Measurements from ENCODE around the gene PAQR4. TPM values are rescaled to one million over a fixed set of nuclear protein-coding genes. Genes with fewer than 3 reads are reported as not detected.

PAQR4 gene
- total and polyA plus RNA-seq, 10 of the 15 experiments (the other 5 are each of a cell fraction or from before 2014, with no cell fraction given): 0.39 to 31.8 (median 13.5) TPM

DNA sequence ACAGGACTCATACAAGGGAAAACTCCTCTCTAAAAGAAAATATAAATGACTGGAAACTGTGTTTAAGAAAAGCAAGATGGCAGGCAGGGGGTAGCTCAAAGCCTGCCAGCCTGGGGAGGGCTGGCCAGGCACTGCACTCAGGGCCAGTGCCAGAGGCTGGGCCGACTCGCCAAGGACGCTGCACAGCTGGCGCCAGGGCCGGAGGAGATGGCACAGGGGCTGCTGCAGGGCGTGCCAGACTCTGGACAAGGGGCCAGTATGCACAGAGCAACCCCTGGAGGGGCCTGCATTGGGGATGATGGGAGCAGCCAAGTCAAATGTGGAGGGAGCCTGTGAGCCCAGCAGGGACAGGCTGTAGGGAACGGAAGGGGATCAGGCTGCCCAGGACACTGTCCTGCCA is 7.1 kb downstream of the PAQR4 start:
- Histone ChIP-seq H3K4me1 (ENCODE audit: control insufficient read depth, insufficient read depth, low read length) (peaks cover 7% of the 10 kb centered on the region), H3K4me2 (ENCODE audit: control insufficient read depth, insufficient read depth) (no peak overlapping the region), H4K20me1 (ENCODE audit: control insufficient read depth, insufficient read depth) (no peaks in the 10 kb centered on the region), H3K36me3 (ENCODE audit: control insufficient read depth in 2 of 2, insufficient read depth in 2 of 2, low read length in 1 of 2) (peaks cover 4 to 20% of the 10 kb centered on the region in 2 experiments; a peak in 3 of 4 replicates), H3K27ac (ENCODE audit: control insufficient read depth, insufficient read depth) (no peak overlapping the region), H3K79me2 (ENCODE audit: control insufficient read depth, insufficient read depth, low read length) (peaks cover 11% of the 10 kb centered on the region), H3K4me3 (no peak overlapping the region), H3K9me3 (replicated peaks; ENCODE audit: control insufficient read depth, insufficient read depth, low read length) (no peaks in the 10 kb centered on the region), H3K9ac (ENCODE audit: control insufficient read depth, insufficient read depth, low read length) (no peak overlapping the region), H3K27me3 (replicated peaks in 1 of 2; ENCODE audit: control insufficient read depth in 2 of 2, insufficient read depth in 2 of 2, low read length in 1 of 2) (no peaks in the 10 kb centered on the region), H2AFZ (ENCODE audit: control insufficient read depth, low read depth, low read length) (no peak overlapping the region)
- ATAC-seq (no peak), FAIRE-seq (no peak), DNase-seq (ENCODE audit: low read depth, low spot score) (no peak)
- ChIA-PET RAD21 (ENCODE audit: unreplicated experiment) (no interaction called here), CTCF (no interaction called here), POLR2A (no interaction called here), SMC1A (ENCODE audit: uncharacterized antibody, unreplicated experiment) (no interaction called here)
- TF ChIP-seq ESRRA (IDR thresholded peaks at IDR 0.05; ENCODE audit: low read length): no peak
- TF ChIP-seq, protein P1, sequence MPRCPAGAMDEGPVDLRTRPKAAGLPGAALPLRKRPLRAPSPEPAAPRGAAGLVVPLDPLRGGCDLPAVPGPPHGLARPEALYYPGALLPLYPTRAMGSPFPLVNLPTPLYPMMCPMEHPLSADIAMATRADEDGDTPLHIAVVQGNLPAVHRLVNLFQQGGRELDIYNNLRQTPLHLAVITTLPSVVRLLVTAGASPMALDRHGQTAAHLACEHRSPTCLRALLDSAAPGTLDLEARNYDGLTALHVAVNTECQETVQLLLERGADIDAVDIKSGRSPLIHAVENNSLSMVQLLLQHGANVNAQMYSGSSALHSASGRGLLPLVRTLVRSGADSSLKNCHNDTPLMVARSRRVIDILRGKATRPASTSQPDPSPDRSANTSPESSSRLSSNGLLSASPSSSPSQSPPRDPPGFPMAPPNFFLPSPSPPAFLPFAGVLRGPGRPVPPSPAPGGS (IDR thresholded peaks at IDR 0.05; ENCODE audit: borderline replicate concordance, insufficient read depth, low read depth, low read length, poor library complexity, severe bottlenecking): no peak
- TF ChIP-seq EZH2 (IDR thresholded peaks at IDR 0.05; ENCODE audit: borderline replicate concordance, control insufficient read depth, low read depth, low read length): no peak
- TF ChIP-seq CEBPB (IDR thresholded peaks at IDR 0.05; ENCODE audit: borderline replicate concordance in 1 of 2, low read depth in 2 of 2, low read length in 2 of 2): no peak
- TF ChIP-seq HDAC2 (IDR thresholded peaks at IDR 0.05): no peak
- TF ChIP-seq POLR2AphosphoS5 (IDR thresholded peaks at IDR 0.05; ENCODE audit: low read length): no peak
- no peak for TF ChIP-seq MEF2A (IDR thresholded peaks at IDR 0.05; ENCODE audit: insufficient read depth, low read depth, low read length)
- no peak for TF ChIP-seq NRF1 (conservative IDR thresholded peaks at IDR 0.05; ENCODE audit: low read depth, low read length)
- TF ChIP-seq BHLHE40 (IDR thresholded peaks at IDR 0.05; ENCODE audit: borderline replicate concordance in 1 of 2, low read depth in 2 of 2, low read length in 1 of 2): no peak
- TF ChIP-seq MXI1 (IDR thresholded peaks at IDR 0.05; ENCODE audit: low read depth, low read length): no peak
- TF ChIP-seq MYC (IDR thresholded peaks at IDR 0.05; ENCODE audit: insufficient read depth, insufficient read length, insufficient replicate concordance, low read length, severe bottlenecking): no peak
- TF ChIP-seq ELK1 (IDR thresholded peaks at IDR 0.05; ENCODE audit: low read depth, low read length): no peak
- no peak for TF ChIP-seq HDGF (IDR thresholded peaks at IDR 0.05)
- no peak for TF ChIP-seq NFYA (IDR thresholded peaks at IDR 0.05; ENCODE audit: borderline replicate concordance, low read depth, low read length)
- in situ Hi-C loops (cut with MboI): no loop called here
- BruUV-seq (replicated peaks): no TSS peak
- 97% methylated on average over 7 of the region's 7 CpGs for WGBS (ENCODE audit: insufficient coverage, insufficient replicate concordance, low lambda C conversion rate, missing lambda C conversion rate)
- intact Hi-C loops (cut with micrococcal nuclease; ENCODE audit: unreplicated experiment): no loop called here
